GM19193 (cell line): ENCODE results near the gene NCAM1.

ENCODE experiments used
- POLR2A ChIP-seq: IDR thresholded peaks from 4 replicates; pipeline ENCODE4 v1.6.1; 2011; ENCODE audit not compliant: insufficient read depth, insufficient read length; ENCODE audit errors: extremely low read depth

The NCAM1 gene

DNA sequence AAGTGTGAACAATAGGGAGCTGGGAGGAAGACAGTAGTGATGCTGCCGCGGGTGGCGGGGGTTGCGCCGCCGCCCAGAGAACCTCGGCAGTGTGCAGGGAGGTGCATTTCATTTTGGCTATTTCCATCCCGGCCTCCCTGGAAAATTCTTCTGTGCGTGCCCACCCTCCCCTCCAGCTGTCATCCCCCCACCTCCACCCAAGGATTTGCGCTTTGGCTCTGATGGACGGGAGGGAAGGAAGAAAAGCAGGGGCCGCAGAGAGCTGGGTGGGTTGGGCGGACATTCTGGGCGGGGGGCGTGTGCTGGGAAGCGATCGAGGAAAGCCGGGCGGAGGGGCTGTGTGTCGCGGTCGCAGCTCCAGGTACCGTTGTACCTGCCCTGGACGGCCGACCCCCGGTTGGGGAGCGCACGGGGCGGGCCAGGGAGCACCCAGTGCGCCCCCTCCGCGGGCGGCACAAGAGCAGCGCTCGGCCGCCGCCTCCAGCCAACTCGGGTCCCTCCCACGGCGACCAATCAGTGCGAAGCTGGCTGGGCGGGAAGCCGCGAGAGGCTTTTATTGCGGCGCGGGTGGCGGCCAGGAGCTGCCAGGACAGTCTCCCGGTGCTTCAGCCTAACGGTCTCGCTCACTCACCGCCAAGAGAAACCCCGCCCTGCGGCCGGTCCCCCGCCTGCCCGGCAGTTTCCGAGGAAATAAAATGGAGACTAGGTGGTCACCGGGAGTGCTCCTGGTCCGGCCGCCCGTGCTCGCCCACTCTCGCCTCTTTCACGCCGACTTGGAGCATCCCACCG, 1.6 kb downstream of the NCAM1 start:
- no peak for TF ChIP-seq POLR2A

DNA sequence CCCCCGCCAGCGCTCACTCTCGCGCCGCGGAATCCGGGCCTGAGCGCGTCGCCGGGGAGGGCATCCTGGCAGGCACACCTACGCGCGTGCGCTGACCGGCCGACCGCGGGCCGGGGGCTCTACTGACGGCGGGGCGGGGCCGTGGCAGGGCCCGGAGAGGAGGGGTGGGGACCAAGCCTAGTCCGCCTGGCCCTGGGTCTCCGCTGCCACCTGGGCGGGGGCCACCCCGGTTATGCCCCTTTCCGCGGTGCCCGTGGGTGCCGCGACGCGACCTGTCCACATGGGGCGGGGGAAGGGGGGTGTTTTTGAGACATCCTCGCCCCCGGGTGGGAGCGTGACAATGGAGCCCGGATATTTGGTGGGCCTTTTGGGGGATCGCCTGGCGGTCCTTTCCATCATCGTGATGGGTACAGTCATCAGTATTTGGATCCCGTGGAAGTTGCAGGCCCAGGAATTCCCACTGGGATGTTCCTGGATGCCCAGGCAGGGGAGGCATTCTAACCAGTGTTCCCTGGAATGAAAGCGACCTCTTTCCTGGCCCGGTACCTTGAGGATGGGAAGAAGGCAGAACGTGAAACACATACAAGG, 2.2 kb downstream of the NCAM1 start:
- no peak for TF ChIP-seq POLR2A

DNA sequence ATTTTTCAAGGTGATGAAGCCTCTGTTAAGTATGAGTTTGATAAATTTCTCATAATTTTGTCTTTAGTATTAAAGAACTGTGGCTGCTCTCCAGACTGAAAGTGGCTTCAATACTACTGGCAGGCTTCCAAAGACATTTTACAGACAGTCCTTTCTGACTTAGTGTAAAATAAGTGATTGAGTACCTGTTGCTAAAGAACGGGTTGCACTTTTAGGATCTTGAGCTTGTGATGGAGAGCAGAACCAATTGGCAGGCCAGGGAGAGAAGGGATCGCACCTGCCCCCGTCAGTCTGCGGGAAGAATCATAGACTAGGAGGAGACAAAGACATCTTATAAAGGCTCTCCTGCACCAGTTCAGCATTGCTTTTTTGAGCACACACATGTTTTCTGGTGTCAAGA, 4.4 kb downstream of the NCAM1 start:
- TF ChIP-seq POLR2A = no peak

DNA sequence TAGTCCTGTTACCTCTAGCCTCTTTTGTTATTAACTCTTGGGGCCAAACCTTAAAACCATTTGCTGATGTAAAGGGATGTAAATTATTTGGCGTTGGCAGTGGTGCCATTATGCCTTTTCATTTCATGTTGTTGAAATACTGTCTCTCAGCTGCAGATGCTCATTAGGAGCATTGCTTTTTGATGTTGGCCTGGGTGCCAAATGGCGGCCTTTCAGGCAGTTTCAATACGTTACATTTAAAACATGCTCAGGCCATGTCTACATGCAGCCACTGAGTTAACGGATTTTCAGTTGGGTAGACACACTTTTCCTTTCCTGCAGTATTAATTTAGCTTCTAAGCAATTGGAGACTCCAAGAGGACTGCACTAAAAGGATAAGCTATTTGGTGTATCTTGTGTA, 5.3 kb downstream of the NCAM1 start:
- no peak for TF ChIP-seq POLR2A

DNA sequence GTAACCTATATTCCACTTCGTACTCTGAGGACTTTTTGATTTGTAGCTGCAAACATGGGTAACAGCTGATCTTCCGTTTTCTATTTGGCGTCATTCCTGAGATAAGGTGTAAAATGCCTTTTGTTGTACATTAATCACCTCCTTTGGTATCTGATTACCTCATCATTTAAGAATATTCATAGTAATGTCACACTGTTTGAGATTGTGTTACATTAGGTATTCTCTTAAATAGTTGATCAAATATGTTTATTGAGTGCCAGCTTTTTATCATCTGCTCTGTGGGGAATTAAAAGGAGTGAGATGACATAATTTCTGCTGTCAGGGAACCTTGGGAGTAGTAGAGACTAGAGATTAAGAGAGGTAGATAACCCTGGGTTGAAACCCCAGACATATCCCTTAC, 5.9 kb downstream of the NCAM1 start:
- TF ChIP-seq POLR2A = no peak

DNA sequence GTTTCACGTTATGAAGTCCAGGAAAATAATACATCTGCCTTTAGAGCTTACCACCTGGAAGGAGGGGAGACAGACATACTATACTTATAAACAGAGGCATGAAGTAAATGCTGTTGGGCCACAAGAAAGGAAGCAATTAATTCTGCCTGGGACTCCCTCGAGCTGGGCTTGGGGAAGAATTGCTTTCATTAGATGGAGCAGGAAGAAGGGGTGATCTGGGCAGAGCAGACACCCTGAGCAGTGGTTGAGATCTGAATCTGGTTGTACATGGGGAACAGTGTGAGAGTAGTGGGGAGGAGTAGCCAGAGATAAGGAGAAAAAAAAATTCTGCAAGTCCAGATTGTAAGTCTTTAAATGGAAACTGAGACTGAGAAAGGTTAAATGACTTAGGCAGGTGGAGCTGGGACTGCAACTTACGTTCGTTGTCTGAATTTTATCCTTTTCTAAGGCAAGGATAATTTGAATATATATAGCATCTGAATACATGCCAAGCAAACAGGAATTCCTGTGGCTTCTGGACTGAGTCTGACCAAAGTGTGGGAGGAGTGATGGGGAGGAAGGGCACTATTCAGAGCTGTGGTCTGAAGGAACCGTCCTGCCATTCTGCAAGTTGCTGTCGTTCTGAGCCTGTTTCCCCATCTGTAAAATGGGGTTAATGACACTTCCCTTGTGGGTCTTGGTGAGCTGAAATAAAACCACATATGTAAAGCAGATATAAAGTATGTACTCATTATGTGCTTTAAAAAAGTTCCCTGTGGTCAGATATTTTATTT, 7.9 kb downstream of the NCAM1 start:
- no peak for TF ChIP-seq POLR2A

DNA sequence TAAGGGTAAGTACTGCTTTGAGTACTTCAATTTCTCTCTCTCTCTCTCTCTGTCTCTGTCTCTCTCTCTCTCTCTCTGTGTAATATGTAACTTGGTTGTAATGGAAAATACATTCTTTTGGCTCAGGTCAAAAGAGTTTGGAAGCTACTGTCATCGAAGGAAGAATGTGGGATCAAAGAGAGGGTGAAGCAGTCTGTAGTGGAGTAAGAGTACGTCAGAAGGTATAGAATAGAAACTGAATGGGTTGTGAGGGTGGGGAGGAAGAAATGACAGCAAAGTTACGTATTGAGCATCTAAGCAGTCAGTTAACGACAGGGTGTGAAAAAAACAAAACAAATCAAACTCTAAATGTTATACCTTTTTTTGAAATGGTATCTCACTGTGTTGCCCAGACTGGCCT, 10.0 kb downstream of the NCAM1 start:
- TF ChIP-seq POLR2A = no peak

DNA sequence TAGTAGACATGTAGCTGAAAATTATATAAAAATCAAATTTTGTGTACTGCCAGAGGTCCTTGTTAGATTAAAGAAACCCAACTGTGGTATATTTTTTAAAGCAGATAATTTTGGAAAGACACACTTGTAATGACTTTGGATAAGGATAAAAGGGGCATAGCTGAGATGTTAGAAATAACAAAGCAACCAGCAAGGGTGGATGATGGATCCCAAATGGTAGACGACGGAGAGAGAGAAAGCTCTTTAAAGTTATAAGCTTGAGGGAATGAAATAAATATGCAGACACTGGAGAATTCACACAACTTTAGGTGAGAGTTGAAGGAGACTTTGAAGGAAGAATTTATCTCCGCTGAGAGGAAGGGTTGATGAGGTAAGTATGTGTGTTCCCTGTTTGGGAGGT, 10.6 kb downstream of the NCAM1 start:
- no peak for TF ChIP-seq POLR2A

DNA sequence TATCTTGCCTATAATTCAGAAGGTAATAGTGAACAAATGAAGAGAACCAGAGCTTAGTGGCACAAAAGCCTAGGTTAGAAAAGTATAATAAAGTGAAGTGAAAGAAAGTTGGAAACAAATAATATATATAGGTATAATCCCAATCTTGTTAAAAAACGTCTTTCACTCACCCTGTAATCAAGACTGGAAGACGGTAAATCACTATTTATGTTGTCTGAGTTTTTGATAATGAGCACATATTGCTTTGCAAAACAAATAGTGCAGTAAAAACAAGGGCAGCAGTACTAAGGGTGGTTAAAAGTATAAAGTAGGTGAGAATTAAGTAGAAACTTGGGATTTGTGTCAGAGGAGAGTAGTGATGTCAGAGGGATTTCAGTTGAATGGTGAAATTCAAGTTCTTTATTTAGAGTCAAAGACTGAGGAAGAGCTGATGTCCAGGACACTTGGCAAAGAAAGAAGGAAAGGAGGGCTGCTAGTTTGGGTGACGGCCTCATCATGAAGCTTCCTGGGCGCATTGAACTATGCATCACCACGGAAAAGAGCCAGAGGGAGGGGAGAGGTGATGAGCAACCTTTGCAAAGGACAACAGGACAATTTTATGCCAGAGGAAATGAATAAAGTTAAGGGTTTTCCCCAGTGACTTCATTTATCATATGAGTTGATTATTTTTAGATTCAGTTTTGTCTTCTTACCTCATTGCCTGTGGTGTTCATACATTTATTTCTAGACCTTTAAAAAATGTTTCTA, 11.4 kb downstream of the NCAM1 start:
- no peak for TF ChIP-seq POLR2A

DNA sequence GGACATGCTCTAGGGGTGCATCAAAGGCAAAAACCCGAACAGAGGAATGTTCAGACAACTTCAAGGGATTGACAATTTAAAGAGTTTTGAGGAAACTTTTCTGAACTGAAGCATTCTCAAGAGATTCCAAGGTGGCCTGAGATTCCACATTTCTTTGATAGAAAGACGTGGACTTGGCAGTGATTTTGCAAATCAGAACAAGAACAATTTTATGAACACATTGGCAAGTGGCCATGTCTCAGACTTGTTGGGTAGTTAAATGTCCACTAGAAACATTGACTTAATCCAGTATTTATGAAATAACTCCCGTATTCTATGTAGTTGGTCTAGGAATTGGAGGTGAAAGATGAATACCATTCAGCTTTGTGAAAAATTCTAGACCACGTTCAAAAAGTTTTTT, 13.8 kb downstream of the NCAM1 start:
- no peak for TF ChIP-seq POLR2A

DNA sequence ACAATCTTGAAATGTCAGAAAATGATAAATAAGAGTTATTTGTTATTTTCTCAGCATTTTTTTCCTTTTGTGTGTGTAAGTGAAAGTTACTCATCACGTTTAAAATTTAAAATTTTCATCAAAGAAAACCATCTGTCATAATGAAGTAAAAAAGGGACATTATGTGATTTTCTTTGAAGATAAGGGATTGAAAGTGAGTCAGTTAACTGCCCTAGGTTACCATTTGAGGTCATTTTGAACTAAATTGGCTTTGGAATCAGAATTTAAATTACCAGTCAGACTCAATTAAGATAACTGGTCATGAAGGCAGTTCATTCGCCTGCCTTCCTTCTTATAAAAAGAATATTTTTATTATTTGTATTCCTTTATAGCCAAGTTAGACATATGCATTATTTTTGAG, 14.3 kb downstream of the NCAM1 start:
- TF ChIP-seq POLR2A = no peak

DNA sequence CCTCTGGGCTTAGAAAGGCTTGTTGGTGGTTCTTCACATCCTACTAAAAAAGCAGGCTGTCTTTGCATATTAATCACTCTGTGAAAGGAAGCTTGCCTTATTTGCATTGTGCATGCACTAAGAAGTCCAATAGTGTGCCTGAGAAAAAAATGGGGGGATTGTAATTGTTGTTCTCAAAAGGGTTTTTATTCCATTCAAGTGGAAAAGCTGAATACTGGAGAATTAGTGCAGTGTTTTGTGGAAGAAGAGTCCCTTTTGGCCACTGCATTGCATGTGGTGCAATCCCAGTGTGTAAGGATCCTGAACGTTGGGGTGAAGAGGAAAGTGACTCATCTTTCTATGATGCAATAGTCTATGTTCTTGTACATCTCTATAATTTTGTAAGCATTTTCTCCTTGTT, 16.5 kb downstream of the NCAM1 start:
- no peak for TF ChIP-seq POLR2A

DNA sequence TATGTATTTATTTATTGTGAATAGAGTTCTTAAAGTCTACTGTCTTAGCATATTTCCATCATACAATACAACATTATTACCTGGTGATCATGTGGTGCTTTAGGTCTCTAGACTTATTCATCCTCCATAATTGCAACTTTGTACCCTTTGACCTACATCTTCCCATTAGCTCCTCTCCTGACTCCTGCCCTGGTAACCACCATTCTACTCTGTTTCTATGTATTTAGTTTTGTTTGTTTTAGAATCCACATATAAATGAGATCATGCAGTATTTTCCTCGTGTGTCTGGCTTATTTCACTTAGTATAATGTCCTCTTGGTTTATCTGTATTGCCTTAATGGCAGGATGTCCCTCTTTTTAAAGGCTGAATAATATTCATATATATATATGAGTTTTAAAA, 22.7 kb downstream of the NCAM1 start:
- TF ChIP-seq POLR2A = no peak

DNA sequence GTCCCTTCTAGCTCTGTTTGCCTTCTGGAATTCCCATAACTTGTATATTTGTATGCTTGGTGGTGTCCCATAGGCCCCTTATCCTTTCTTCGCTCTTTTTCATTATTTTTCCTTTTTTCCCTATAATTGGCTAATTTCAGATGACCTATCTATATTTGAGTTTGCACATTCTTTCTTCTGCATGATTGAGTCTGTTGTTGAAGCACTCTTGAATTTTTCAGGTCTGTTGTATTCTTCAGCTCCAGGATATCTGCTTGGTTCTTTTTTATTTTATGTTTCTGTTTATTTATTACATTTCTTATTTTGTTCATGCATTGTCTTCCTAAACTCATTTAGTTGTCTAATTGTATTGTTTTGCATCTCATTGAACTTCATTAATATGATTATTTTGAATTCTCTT, 28.0 kb downstream of the NCAM1 start:
- TF ChIP-seq POLR2A = no peak

DNA sequence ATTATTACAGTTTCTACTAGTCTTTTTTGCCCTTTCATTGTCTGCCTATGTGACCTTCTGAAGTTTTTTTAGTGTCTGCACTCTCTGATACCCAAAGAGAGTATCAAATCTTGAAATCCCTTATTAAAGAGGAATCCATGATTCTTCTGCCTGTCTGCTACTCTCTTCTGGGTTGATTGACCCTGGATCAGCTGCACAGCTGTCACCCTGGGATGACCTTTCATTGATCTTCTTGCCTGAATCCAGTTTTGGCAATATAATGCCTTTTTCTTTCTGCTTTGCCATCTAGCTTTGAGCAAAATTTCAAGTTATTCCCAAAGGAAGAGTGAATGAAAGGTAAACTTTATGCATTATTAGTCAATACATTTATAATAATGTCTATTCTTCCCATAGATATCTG, 32.6 kb downstream of the NCAM1 start:
- no peak for TF ChIP-seq POLR2A
